A673 (cell line): Measurements from ENCODE around the gene WDR76.

Experiments
- EZH2 ChIP-seq: fragments of 200-600 bp; sonication (generic); IDR thresholded peaks from 2 replicates; pipeline ENCODE4 v1.6.1; 2017; ENCODE audit warnings: borderline replicate concordance, low read depth, mild to moderate bottlenecking, mixed read lengths, antibody characterized with exemption, low read length; ENCODE audit not compliant: poor library complexity, severe bottlenecking
- TF ChIP-seq, protein P1 (sequence below): fragments of 300-800, 200-600 bp; sonication (generic); conservative IDR thresholded peaks from 2 replicates; pipeline ENCODE4 v1.5.1; 2017; ENCODE audit warnings: low read depth, mild to moderate bottlenecking, antibody characterized with exemption, low read length, moderate library complexity, mixed read lengths

DNA sequence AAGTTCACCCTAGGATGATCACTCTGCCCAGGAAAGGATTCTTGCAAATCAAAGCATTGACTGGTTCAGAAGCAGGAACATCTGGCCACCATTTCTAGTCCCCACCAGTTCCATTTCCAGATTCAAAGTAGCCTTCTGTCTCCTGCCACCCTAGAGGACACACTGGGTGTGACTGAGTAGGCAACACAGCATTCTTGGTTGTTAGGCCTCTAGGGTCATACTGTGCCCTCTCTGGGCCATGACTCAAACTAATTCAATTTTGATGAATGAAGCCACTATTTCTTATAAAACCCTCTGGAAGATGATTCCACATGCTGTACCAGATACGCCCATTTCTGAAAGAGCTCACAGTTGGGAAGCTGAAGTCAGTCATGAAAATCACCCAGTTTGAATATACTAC is 69.7 kb downstream of the WDR76 start:
- TF ChIP-seq EZH2 = no peak
- TF ChIP-seq, protein P1, sequence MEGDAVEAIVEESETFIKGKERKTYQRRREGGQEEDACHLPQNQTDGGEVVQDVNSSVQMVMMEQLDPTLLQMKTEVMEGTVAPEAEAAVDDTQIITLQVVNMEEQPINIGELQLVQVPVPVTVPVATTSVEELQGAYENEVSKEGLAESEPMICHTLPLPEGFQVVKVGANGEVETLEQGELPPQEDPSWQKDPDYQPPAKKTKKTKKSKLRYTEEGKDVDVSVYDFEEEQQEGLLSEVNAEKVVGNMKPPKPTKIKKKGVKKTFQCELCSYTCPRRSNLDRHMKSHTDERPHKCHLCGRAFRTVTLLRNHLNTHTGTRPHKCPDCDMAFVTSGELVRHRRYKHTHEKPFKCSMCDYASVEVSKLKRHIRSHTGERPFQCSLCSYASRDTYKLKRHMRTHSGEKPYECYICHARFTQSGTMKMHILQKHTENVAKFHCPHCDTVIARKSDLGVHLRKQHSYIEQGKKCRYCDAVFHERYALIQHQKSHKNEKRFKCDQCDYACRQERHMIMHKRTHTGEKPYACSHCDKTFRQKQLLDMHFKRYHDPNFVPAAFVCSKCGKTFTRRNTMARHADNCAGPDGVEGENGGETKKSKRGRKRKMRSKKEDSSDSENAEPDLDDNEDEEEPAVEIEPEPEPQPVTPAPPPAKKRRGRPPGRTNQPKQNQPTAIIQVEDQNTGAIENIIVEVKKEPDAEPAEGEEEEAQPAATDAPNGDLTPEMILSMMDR = no peak
